Ascending aorta (tissue), 2 donors: ENCODE measurements around the gene NINJ2. TPM values are rescaled to one million over a fixed set of nuclear protein-coding genes. Genes with fewer than 3 reads are reported as not detected.

Source experiments
- DNase-seq, 2 donors: peaks; one replicate each; pipeline ENCODE4 v3.0.0-alpha.2; 2019; ENCODE audit warnings: low spot score in 2 of 2
- H3K27ac ChIP-seq, 2 donors: fragments of 200-600 bp; sonication (generic); one replicate each; pipeline ENCODE4 v1.5.1; 2016 to 2017; ENCODE audit warnings: mild to moderate bottlenecking in 1 of 2
- H3K27me3 ChIP-seq: fragments of 200-600 bp; sonication (generic); one replicate; pipeline ENCODE4 v1.5.1; 2017
- H3K36me3 ChIP-seq, 2 donors: fragments of 200-600 bp; sonication (generic); one replicate each; pipeline ENCODE4 v1.5.1; 2016
- H3K4me1 ChIP-seq, 2 donors: fragments of 200-600 bp; sonication (generic); one replicate each; pipeline ENCODE4 v1.5.1; 2016 to 2017; ENCODE audit warnings: mild to moderate bottlenecking in 1 of 2
- H3K4me3 ChIP-seq, 2 donors: fragments of 200-600 bp; sonication (generic); one replicate each; pipeline ENCODE4 v1.5.1; 2016 to 2017; ENCODE audit warnings: mild to moderate bottlenecking in 1 of 2
- H3K9me3 ChIP-seq, 2 donors: fragments of 200-600 bp; sonication (generic); one replicate each; pipeline ENCODE4 v1.5.1; 2016
- intact Hi-C: fragments of 100-400 bp; cut with DNase I; formaldehyde crosslinking; loops from one replicate; pipeline ENCODE4 v1.15.1; 2023
- total RNA-seq: library from RNA; depleted of rRNA; stranded (reverse); fragments of >200 nt; gene quantifications from one replicate; pipeline ENCODE4 v1.1.0, GENCODE V29; 2016
- TF ChIP-seq, protein P1 (sequence below), 3 experiments: fragments of 200-600 bp in 2 of 3; fragments of 450-650 bp in 1 of 3; sonication (generic) in 2 of 3; IDR thresholded peaks; one replicate each; pipeline ENCODE4 v1.5.1; 2016 to 2019; ENCODE audit warnings: antibody characterized with exemption in 3 of 3, mild to moderate bottlenecking in 1 of 3, moderate library complexity in 1 of 3

The NINJ2 gene
- total RNA-seq, 1 donor from 2014 or later, result 24.1 TPM

DNA sequence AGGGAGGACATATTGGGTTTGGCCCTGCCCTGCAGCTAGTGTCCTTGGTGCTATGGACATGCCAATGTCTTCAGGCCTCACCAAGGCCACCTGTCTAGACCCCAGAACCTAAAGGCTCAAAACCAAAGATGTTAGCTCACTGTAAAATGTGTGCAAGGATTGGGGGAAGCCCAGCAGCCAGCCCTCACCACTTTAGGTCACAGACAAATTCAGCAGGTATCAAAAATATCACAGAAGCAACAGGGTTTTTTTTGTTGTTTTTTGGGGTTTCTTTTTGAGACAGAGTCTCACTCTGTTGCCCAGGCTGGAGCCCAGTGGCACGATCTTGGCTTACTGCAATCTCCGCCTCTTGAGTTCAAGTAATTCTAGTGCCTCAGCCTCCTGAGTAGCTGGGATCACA, 29.0 kb upstream of the NINJ2 start:
- H3K9me3 ChIP-seq, result peaks cover 0 to 2% of the 10 kb centered on the region in 2 donors
- H3K27me3 ChIP-seq, result no peaks in the 10 kb centered on the region
- no peaks in the 10 kb centered on the region for H3K4me1 ChIP-seq
- no peak overlapping the region for H3K4me3 ChIP-seq
- H3K27ac ChIP-seq, result no peak overlapping the region
- intact Hi-C loops, result no loop called here
- DNase-seq, result no peak
- TF ChIP-seq, protein P1, sequence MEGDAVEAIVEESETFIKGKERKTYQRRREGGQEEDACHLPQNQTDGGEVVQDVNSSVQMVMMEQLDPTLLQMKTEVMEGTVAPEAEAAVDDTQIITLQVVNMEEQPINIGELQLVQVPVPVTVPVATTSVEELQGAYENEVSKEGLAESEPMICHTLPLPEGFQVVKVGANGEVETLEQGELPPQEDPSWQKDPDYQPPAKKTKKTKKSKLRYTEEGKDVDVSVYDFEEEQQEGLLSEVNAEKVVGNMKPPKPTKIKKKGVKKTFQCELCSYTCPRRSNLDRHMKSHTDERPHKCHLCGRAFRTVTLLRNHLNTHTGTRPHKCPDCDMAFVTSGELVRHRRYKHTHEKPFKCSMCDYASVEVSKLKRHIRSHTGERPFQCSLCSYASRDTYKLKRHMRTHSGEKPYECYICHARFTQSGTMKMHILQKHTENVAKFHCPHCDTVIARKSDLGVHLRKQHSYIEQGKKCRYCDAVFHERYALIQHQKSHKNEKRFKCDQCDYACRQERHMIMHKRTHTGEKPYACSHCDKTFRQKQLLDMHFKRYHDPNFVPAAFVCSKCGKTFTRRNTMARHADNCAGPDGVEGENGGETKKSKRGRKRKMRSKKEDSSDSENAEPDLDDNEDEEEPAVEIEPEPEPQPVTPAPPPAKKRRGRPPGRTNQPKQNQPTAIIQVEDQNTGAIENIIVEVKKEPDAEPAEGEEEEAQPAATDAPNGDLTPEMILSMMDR (IDR thresholded peaks at IDR 0.05), result no peak
- H3K36me3 ChIP-seq, result no peaks in the 10 kb centered on the region

DNA sequence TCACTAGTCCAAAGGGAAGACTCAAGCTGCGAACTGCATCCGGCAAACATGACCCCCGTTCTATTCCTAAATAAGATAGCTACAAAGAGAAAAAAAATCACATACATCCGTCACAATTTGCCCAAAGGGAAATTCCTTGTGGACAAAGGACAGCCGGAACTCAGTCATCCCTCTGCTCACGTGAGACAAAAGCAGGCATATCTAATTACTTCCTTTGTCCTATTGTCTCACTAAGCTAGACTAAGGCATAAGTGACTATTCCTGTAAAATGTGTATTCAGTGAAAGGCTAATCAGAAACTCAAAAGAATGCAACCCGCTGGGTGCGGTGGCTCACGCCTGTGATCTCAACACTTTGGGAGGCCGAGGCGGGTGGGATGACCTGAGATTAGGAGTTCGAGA, 27.2 kb upstream of the NINJ2 start:
- Histone ChIP-seq H3K4me1 (no peaks in the 10 kb centered on the region), H3K27ac (no peak overlapping the region), H3K27me3 (no peaks in the 10 kb centered on the region), H3K9me3 (no peaks in the 10 kb centered on the region), H3K36me3 (no peaks in the 10 kb centered on the region), H3K4me3 (no peak overlapping the region)
- no peak for DNase-seq
- TF ChIP-seq, protein P1 (IDR thresholded peaks at IDR 0.05), result no peak
- intact Hi-C loops, result no loop called here

DNA sequence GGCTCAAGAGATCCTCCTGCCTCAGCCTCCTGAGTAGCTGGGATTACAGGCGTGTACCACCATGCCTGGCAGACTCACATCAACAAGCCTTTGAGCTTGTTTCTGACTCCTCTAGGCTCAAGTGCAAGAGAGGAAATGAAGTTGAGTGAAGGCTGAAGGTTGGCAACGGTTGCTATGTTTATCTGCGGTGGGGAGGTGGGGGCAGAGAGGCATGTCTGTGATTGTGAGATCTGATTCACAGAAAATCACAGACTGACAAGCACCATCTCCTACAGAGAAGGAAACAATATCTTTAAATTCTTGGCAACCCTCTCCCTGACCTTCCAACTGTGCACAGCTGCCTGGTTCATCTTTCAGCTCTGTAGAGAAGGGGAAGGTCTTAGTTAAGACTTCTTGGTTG, 22.1 kb upstream of the NINJ2 start:
- intact Hi-C loops, result no loop called here
- H3K27me3 ChIP-seq, result no peaks in the 10 kb centered on the region
- no peaks in the 10 kb centered on the region for H3K4me1 ChIP-seq
- TF ChIP-seq, protein P1 (IDR thresholded peaks at IDR 0.05), result no peak
- no peak for DNase-seq
- no peak overlapping the region for H3K4me3 ChIP-seq
- no peaks in the 10 kb centered on the region for H3K9me3 ChIP-seq
- no peaks in the 10 kb centered on the region for H3K36me3 ChIP-seq
- H3K27ac ChIP-seq, result no peak overlapping the region

DNA sequence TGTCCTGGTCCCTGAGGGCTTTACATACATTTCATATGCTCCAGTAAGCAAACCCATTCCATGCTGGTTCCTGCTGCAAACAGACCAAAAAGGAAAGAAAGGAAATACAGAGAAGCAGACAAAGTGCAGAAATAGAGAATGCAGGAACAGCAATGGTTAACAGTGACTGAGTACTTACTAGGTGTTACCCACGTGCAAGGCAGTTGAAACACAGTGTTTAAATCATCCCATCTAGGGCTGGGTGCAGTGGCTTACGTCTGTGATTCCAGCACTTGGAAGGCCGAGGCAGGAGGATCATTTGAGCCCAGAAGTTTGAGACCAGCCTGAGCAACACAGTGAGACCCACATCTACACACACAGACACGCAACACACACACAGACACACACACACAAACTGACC, 21.2 kb upstream of the NINJ2 start:
- Histone ChIP-seq H3K36me3 (no peaks in the 10 kb centered on the region), H3K27ac (no peak overlapping the region), H3K27me3 (no peaks in the 10 kb centered on the region), H3K9me3 (no peaks in the 10 kb centered on the region), H3K4me3 (no peak overlapping the region), H3K4me1 (no peaks in the 10 kb centered on the region)
- TF ChIP-seq, protein P1 (IDR thresholded peaks at IDR 0.05), result no peak
- peak in 1 of 2 donors; percentile 11 for DNase-seq
- intact Hi-C loops, result no loop called here

DNA sequence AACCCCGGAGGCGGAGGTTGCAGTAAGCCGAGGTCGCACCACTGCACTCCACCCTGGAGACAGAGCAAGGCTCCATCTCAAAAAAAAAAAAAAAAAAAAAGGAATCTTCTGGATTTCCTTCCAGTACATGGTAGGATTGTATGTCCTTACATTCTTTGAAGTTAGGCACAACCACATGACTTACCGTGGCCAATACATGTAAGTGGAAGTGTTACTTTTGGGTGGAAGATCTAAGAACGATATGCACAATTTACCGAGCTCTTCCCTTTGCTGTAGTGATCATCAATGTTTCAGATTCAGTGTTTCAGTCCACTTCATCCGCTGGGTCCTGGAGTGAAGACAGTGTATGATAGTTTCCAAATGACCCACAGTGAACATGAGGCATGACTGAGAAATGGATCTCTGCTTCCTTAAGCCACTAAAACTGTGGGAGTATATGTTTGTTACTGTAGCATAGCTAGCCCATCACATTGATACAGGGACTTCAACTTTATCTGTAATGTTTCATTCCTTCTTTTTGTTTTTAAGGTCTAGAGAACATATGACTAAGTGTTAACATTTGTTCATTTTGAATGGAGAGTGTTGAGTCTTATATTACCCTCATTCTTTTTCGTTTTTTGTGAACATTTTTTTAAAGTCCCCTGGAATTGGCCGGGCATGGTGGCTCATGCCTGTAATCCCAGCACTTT, 18.5 kb upstream of the NINJ2 start:
- H3K4me1 ChIP-seq, result no peaks in the 10 kb centered on the region
- DNase-seq, result peak in 1 of 2 donors; percentile 19
- no peak overlapping the region for H3K27ac ChIP-seq
- no peaks in the 10 kb centered on the region for H3K27me3 ChIP-seq
- TF ChIP-seq, protein P1 (IDR thresholded peaks at IDR 0.05), result no peak
- intact Hi-C loops, result no loop called here
- H3K4me3 ChIP-seq, result no peak overlapping the region
- no peaks in the 10 kb centered on the region for H3K36me3 ChIP-seq
- no peaks in the 10 kb centered on the region for H3K9me3 ChIP-seq
